GM12878 (cell line): ENCODE data around the gene IFRD2. TPM values are rescaled to one million over a fixed set of nuclear protein-coding genes. Genes with fewer than 3 reads are reported as not detected.

Experiments used
- CEBPB ChIP-seq, 2 experiments: fragments of 150-350 bp in 1 of 2; IDR thresholded peaks; 2 replicates each; pipeline ENCODE4 v1.6.1; 2012 to 2014; ENCODE audit warnings: low read depth in 2 of 2, low read length in 2 of 2, borderline replicate concordance in 1 of 2, inconsistent platforms in 1 of 2
- CEBPZ ChIP-seq: fragments of 150-350 bp; IDR thresholded peaks from 2 replicates; pipeline ENCODE4 v1.6.1; 2016; ENCODE audit warnings: low read depth, low read length
- EGR1 ChIP-seq, 2 experiments: IDR thresholded peaks; 1 replicate in 1 of 2; 2 replicates in 1 of 2; pipeline ENCODE4 v1.6.1; 2011 to 2012; ENCODE audit warnings: low read depth in 2 of 2, low read length in 2 of 2, borderline replicate concordance in 1 of 2, mild to moderate bottlenecking in 1 of 2, moderate library complexity in 1 of 2
- LARP7 ChIP-seq: fragments of 450-650 bp; IDR thresholded peaks from 2 replicates; pipeline ENCODE4 v1.6.1; 2017; ENCODE audit warnings: mild to moderate bottlenecking
- MEF2A ChIP-seq: IDR thresholded peaks from 2 replicates; pipeline ENCODE4 v1.6.1; 2011; ENCODE audit warnings: low read depth, mild to moderate bottlenecking, low read length, moderate library complexity; ENCODE audit not compliant: insufficient read depth
- MXI1 ChIP-seq: fragments of 150-350 bp; IDR thresholded peaks from 2 replicates; pipeline ENCODE4 v1.6.1; 2011; ENCODE audit warnings: low read depth, mild to moderate bottlenecking, inconsistent platforms, low read length, improper control_type of control experiment
- NFXL1 ChIP-seq: fragments of 450-650 bp; IDR thresholded peaks from 2 replicates; pipeline ENCODE4 v1.6.1; 2017; ENCODE audit warnings: antibody characterized with exemption, mild to moderate bottlenecking, borderline replicate concordance
- NFYB ChIP-seq: IDR thresholded peaks from 2 replicates; pipeline ENCODE4 v1.6.1; 2011; ENCODE audit warnings: low read depth, mild to moderate bottlenecking, low read length, improper control_type of control experiment, moderate library complexity; ENCODE audit not compliant: insufficient read depth
- POU2F2 ChIP-seq: IDR thresholded peaks from 3 replicates; pipeline ENCODE4 v1.6.1; 2011; ENCODE audit warnings: low read depth, mild to moderate bottlenecking, low read length, borderline replicate concordance
- RAD51 ChIP-seq: fragments of 450-650 bp; IDR thresholded peaks from 2 replicates; pipeline ENCODE4 v1.6.1; 2016; ENCODE audit warnings: moderate library complexity, mild to moderate bottlenecking, inconsistent platforms
- RELB ChIP-seq: fragments of 450-650 bp; IDR thresholded peaks from 2 replicates; pipeline ENCODE4 v1.6.1; 2017; ENCODE audit warnings: low read depth, mild to moderate bottlenecking, moderate library complexity
- SMAD1 ChIP-seq: fragments of 450-650 bp; IDR thresholded peaks from 2 replicates; pipeline ENCODE4 v1.6.1; 2018; ENCODE audit warnings: mild to moderate bottlenecking, low read depth; ENCODE audit not compliant: partially characterized antibody
- SUPT20H ChIP-seq: IDR thresholded peaks from 2 replicates; pipeline ENCODE4 v1.6.1; 2011; ENCODE audit warnings: low read depth, mild to moderate bottlenecking, low read length, moderate library complexity, borderline replicate concordance; ENCODE audit not compliant: control insufficient read depth
- TCF12 ChIP-seq: IDR thresholded peaks from 2 replicates; pipeline ENCODE4 v1.6.1; 2011; ENCODE audit warnings: low read depth, mild to moderate bottlenecking, low read length
- ZNF24 ChIP-seq: fragments of 450-650 bp; IDR thresholded peaks from 2 replicates; pipeline ENCODE4 v1.6.1; 2017; ENCODE audit warnings: antibody characterized with exemption, mild to moderate bottlenecking
- ZNF274 ChIP-seq: IDR thresholded peaks from one replicate; pipeline ENCODE4 v1.8.0; 2011; ENCODE audit not compliant: insufficient read length, insufficient read depth
- ZNF622 ChIP-seq: fragments of 450-650 bp; IDR thresholded peaks from 2 replicates; pipeline ENCODE4 v1.6.1; 2017; ENCODE audit warnings: mild to moderate bottlenecking, inconsistent platforms
- polyA plus RNA-seq, 11 experiments: library from polyadenylated mRNA; depleted of rRNA in 4 of 11; unstranded in 6 of 11; stranded (reverse) in 5 of 11; fragments of >200 nt; fragmentation: Nextera tagmentation in 4 of 11; fragmentation: Illumina TruSeq in 1 of 11; extraction: Ambion mirVana in 4 of 11; extraction: Trizol in 1 of 11; gene quantifications; 1 replicate in 1 of 11; 2 replicates in 10 of 11; pipeline versions ENCODE4 v1.2.1 to v1.2.3, GENCODE V29; 2011 to 2016; ENCODE audit warnings: inconsistent platforms in 2 of 11, missing spikeins in 2 of 11, low read depth in 1 of 11
- total RNA-seq, 4 experiments: library from RNA; depleted of rRNA in 3 of 4; stranded (reverse); fragments of >200 nt in 3 of 4; fragmentation: Illumina TruSeq in 1 of 4; extraction: Trizol in 1 of 4; gene quantifications; 2 replicates each; pipeline versions ENCODE4 v1.2.1 to v1.2.3, GENCODE V29; 2013 to 2021
- TF ChIP-seq, protein P1 (sequence below): fragments of 450-650 bp; formaldehyde crosslinking; IDR thresholded peaks from 2 replicates; pipeline ENCODE4 v1.4.0; 2022; ENCODE audit warnings: mild to moderate bottlenecking, moderate library complexity
- TF ChIP-seq, protein P2 (sequence below): IDR thresholded peaks from 2 replicates; pipeline ENCODE4 v1.6.1; 2012; ENCODE audit warnings: low read length, inconsistent platforms

Gene IFRD2
- total and polyA plus RNA-seq, 10 of the 15 experiments (the other 5 are each of a cell fraction or from before 2014, with no cell fraction given) = 19.1 to 153 (median 80.3) TPM

GRCh38 chr3:50340448-50341329, 48.5 kb upstream of the IFRD2 start, which contains the start of gene RASSF1 (continued):
- TF ChIP-seq ZNF24 (no peak), LARP7 (peak; percentile 94), SUPT20H (no peak), ZNF274 (no peak), MXI1 (no peak), EGR1 (IDR thresholded peaks at IDR 0.05; ENCODE audit: borderline replicate concordance in 1 of 2, low read depth in 2 of 2, low read length in 2 of 2) (peak in 1 of 2 experiments; percentile 23; a peak in 1 of 3 replicates), CEBPB (IDR thresholded peaks at IDR 0.05; ENCODE audit: borderline replicate concordance in 1 of 2, low read depth in 2 of 2, low read length in 2 of 2) (no peak), RAD51 (no peak), NFXL1 (no peak), NFYB (0 out of 2 replicates have a peak, but pooled peaks have one; percentile 39), RELB (peak; percentile 40; the same call in 1 of the 2 replicates), ZNF622 (no peak), MEF2A (no peak), SMAD1 (no peak), POU2F2 (0 out of 3 replicates have a peak, but pooled peaks have one; percentile 29), CEBPZ (no peak), TCF12 (0 out of 2 replicates have a peak, but pooled peaks have one; percentile 2)
- TF ChIP-seq, protein P1, sequence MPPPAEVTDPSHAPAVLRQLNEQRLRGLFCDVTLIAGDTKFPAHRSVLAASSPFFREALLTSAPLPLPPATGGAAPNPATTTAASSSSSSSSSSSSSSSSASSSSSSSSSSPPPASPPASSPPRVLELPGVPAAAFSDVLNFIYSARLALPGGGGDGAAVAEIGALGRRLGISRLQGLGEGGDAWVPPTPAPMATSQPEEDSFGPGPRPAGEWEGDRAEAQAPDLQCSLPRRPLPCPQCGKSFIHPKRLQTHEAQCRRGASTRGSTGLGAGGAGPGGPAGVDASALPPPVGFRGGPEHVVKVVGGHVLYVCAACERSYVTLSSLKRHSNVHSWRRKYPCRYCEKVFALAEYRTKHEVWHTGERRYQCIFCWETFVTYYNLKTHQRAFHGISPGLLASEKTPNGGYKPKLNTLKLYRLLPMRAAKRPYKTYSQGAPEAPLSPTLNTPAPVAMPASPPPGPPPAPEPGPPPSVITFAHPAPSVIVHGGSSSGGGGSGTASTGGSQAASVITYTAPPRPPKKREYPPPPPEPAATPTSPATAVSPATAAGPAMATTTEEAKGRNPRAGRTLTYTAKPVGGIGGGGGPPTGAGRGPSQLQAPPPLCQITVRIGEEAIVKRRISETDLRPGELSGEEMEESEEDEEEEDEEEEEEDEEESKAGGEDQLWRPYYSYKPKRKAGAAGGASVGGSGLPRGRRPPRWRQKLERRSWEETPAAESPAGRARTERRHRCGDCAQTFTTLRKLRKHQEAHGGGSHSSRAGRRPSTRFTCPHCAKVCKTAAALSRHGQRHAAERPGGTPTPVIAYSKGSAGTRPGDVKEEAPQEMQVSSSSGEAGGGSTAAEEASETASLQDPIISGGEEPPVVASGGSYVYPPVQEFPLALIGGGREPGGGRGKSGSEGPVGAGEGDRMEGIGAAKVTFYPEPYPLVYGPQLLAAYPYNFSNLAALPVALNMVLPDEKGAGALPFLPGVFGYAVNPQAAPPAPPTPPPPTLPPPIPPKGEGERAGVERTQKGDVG (CRISPR knock-in tag) = no peak
- TF ChIP-seq, protein P2, sequence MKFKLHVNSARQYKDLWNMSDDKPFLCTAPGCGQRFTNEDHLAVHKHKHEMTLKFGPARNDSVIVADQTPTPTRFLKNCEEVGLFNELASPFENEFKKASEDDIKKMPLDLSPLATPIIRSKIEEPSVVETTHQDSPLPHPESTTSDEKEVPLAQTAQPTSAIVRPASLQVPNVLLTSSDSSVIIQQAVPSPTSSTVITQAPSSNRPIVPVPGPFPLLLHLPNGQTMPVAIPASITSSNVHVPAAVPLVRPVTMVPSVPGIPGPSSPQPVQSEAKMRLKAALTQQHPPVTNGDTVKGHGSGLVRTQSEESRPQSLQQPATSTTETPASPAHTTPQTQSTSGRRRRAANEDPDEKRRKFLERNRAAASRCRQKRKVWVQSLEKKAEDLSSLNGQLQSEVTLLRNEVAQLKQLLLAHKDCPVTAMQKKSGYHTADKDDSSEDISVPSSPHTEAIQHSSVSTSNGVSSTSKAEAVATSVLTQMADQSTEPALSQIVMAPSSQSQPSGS = no peak
